IMR-90 (cell line): ENCODE measurements around the gene CACNA1D. TPM values are rescaled to one million over a fixed set of nuclear protein-coding genes. Genes with fewer than 3 reads are reported as not detected.

Experiments
- ATAC-seq: fragments of 200-7000 bp; cut with Tn5 transposase; 2 replicates; pipeline ENCODE4 v1.9.1; 2020; ENCODE audit warnings: low read depth, mild to moderate bottlenecking, moderate library complexity
- BruUV-seq: library from RNA; stranded (reverse); fragments of 400-500 nt; replicated peaks from 2 replicates; lab custom pipeline; 2021; lab: Mats Ljungman, UMichigan
- CTCF ChIA-PET: fragments of 300-600 bp; formaldehyde crosslinking; extraction: SDS; loops from one replicate; lab custom pipeline; 2021; ENCODE audit warnings: antibody characterized with exemption; lab: Yijun Ruan, JAX
- POLR2A ChIA-PET: fragments of 300-600 bp; sonication (Branson Sonifier 250); formaldehyde crosslinking; loops from one replicate; lab custom pipeline; 2022; ENCODE audit warnings: antibody characterized with exemption; ENCODE audit not compliant: unreplicated experiment; lab: Charles Lee
- DNase-seq: peaks from one replicate; pipeline ENCODE4 v3.0.0; 2013
- H2AFZ ChIP-seq: replicated peaks from 2 replicates; pipeline ENCODE3; 2013; ENCODE audit warnings: low read length, mild to moderate bottlenecking; ENCODE audit not compliant: poor library complexity
- H2AK5ac ChIP-seq: 2 replicates; pipeline ENCODE4 v1.6.1; 2013; ENCODE audit warnings: low read depth, low read length, inconsistent platforms
- H2AK9ac ChIP-seq: replicated peaks from 2 replicates; pipeline ENCODE3; 2013; ENCODE audit warnings: mild to moderate bottlenecking, low read depth, low read length, moderate library complexity; ENCODE audit not compliant: poor library complexity
- H2BK120ac ChIP-seq: 2 replicates; pipeline ENCODE4 v1.6.1; 2013; ENCODE audit warnings: low read depth, low read length, inconsistent platforms
- H2BK15ac ChIP-seq: 3 replicates; pipeline ENCODE4 v1.6.1; 2013; ENCODE audit warnings: low read depth, low read length, inconsistent platforms
- H2BK20ac ChIP-seq: 2 replicates; pipeline ENCODE4 v1.6.1; 2013; ENCODE audit warnings: low read depth, mild to moderate bottlenecking, inconsistent platforms, low read length, moderate library complexity
- H2BK5ac ChIP-seq: 2 replicates; pipeline ENCODE4 v1.6.1; 2013; ENCODE audit warnings: mild to moderate bottlenecking, low read depth, low read length, inconsistent platforms; ENCODE audit not compliant: poor library complexity, severe bottlenecking
- H3K14ac ChIP-seq: replicated peaks from 2 replicates; pipeline ENCODE4 v1.6.1; 2013; ENCODE audit warnings: low read depth, low read length, inconsistent platforms
- H3K18ac ChIP-seq: 2 replicates; pipeline ENCODE4 v1.6.1; 2013; ENCODE audit warnings: low read depth, low read length, control low read depth
- H3K23ac ChIP-seq: 2 replicates; pipeline ENCODE4 v1.6.1; 2013; ENCODE audit warnings: low read depth, low read length, inconsistent platforms
- H3K27ac ChIP-seq: 2 replicates; pipeline ENCODE4 v1.5.1; 2013; ENCODE audit warnings: mild to moderate bottlenecking, control low read depth, low read length; ENCODE audit not compliant: insufficient read depth
- H3K27me3 ChIP-seq: 2 replicates; pipeline ENCODE4 v1.6.1; 2013; ENCODE audit warnings: low read length; ENCODE audit not compliant: control insufficient read depth, insufficient read depth
- H3K36me3 ChIP-seq: 2 replicates; pipeline ENCODE4 v1.6.1; 2013; ENCODE audit warnings: low read length, mixed read lengths; ENCODE audit not compliant: control insufficient read depth, insufficient read depth
- H3K4ac ChIP-seq: 2 replicates; pipeline ENCODE4 v1.6.1; 2013; ENCODE audit warnings: low read depth, low read length, inconsistent platforms
- H3K4me1 ChIP-seq: 2 replicates; pipeline ENCODE4 v1.6.1; 2013; ENCODE audit warnings: low read length, mixed read lengths; ENCODE audit not compliant: control insufficient read depth, insufficient read depth
- H3K4me2 ChIP-seq: 2 replicates; pipeline ENCODE4 v1.6.1; 2013; ENCODE audit warnings: low read depth, mild to moderate bottlenecking, control low read depth, low read length, moderate library complexity
- H3K4me3 ChIP-seq: 2 replicates; pipeline ENCODE4 v1.5.1; 2013; ENCODE audit warnings: low read depth, mild to moderate bottlenecking, control low read depth, low read length, moderate library complexity; ENCODE audit not compliant: insufficient read depth
- H3K56ac ChIP-seq: 2 replicates; pipeline ENCODE4 v1.6.1; 2013; ENCODE audit warnings: low read length, inconsistent platforms; ENCODE audit not compliant: insufficient read depth; ENCODE audit errors: extremely low read depth
- H3K79me1 ChIP-seq, 2 experiments: 2 replicates each; pipeline ENCODE4 v1.6.1; 2013; ENCODE audit warnings: low read length in 2 of 2, inconsistent platforms in 1 of 2, low read depth in 1 of 2
- H3K9ac ChIP-seq: 2 replicates; pipeline ENCODE4 v1.6.1; 2013; ENCODE audit warnings: low read depth, low read length, control low read depth
- H3K9me1 ChIP-seq: 2 replicates; pipeline ENCODE4 v1.6.1; 2013; ENCODE audit warnings: low read length, inconsistent platforms; ENCODE audit not compliant: insufficient read depth
- H3K9me3 ChIP-seq: 2 replicates; pipeline ENCODE4 v1.6.1; 2013; ENCODE audit warnings: low read length; ENCODE audit not compliant: control insufficient read depth, insufficient read depth
- H4K20me1 ChIP-seq: 2 replicates; pipeline ENCODE4 v1.6.1; 2013; ENCODE audit warnings: low read length, inconsistent platforms; ENCODE audit not compliant: insufficient read depth
- H4K5ac ChIP-seq: 2 replicates; pipeline ENCODE4 v1.6.1; 2013; ENCODE audit warnings: mild to moderate bottlenecking, low read depth, low read length, control low read depth
- H4K8ac ChIP-seq, 2 experiments: 2 replicates each; pipeline ENCODE4 v1.6.1; 2013; ENCODE audit warnings: low read depth in 2 of 2, low read length in 2 of 2, control low read depth in 1 of 2, inconsistent platforms in 1 of 2
- H4K91ac ChIP-seq: 2 replicates; pipeline ENCODE4 v1.6.1; 2013; ENCODE audit warnings: low read depth, low read length, inconsistent platforms; ENCODE audit not compliant: insufficient read depth
- BHLHE40 ChIP-seq: fragments of 150-350 bp; IDR thresholded peaks from 2 replicates; pipeline ENCODE4 v1.6.1; 2016; ENCODE audit warnings: mild to moderate bottlenecking, low read depth, low read length
- CEBPB ChIP-seq: IDR thresholded peaks from 2 replicates; pipeline ENCODE4 v1.6.1; 2012; ENCODE audit warnings: low read depth, low read length, improper control_type of control experiment
- CHD1 ChIP-seq: IDR thresholded peaks from 2 replicates; pipeline ENCODE4 v1.6.1; 2012; ENCODE audit warnings: low read depth, low read length, improper control_type of control experiment
- CTCF ChIP-seq: conservative IDR thresholded peaks from 2 replicates; pipeline ENCODE4 v1.5.1; 2012; ENCODE audit warnings: mild to moderate bottlenecking, low read depth, low read length, improper control_type of control experiment
- MAFK ChIP-seq: IDR thresholded peaks from 2 replicates; pipeline ENCODE4 v1.6.1; 2012; ENCODE audit warnings: low read depth, low read length, improper control_type of control experiment
- MAZ ChIP-seq: IDR thresholded peaks from 2 replicates; pipeline ENCODE4 v1.6.1; 2012; ENCODE audit warnings: low read depth, mild to moderate bottlenecking, low read length, improper control_type of control experiment, moderate library complexity, borderline replicate concordance
- POLR2A ChIP-seq: IDR thresholded peaks from 2 replicates; pipeline ENCODE4 v1.6.1; 2012; ENCODE audit warnings: mild to moderate bottlenecking, low read depth, low read length
- RAD21 ChIP-seq: IDR thresholded peaks from 2 replicates; pipeline ENCODE4 v1.6.1; 2012; ENCODE audit warnings: low read length, improper control_type of control experiment
- RCOR1 ChIP-seq: IDR thresholded peaks from 2 replicates; pipeline ENCODE4 v1.6.1; 2012; ENCODE audit warnings: mild to moderate bottlenecking, low read length, improper control_type of control experiment; ENCODE audit not compliant: insufficient replicate concordance
- RFX5 ChIP-seq: IDR thresholded peaks from 2 replicates; pipeline ENCODE4 v1.8.0; 2012; ENCODE audit warnings: low read depth, mild to moderate bottlenecking, low read length, moderate library complexity
- SMC3 ChIP-seq: fragments of 150-350 bp; IDR thresholded peaks from 2 replicates; pipeline ENCODE4 v1.6.1; 2016; ENCODE audit warnings: low read depth, mild to moderate bottlenecking, antibody characterized with exemption, low read length, moderate library complexity
- dilution Hi-C: fragments of 300-500 bp; cut with HindIII; formaldehyde crosslinking; loops from one replicate; pipeline ENCODE4 v1.14.3; 2018; ENCODE audit warnings: low sequenced_read_pairs; ENCODE audit not compliant: unreplicated experiment
- in situ Hi-C: fragments of 300-500 bp; cut with MboI; formaldehyde crosslinking; loops from 3 replicates; pipeline ENCODE4 v1.14.3; 2019; ENCODE audit warnings: low sequenced_read_pairs, inconsistent platforms, mixed read lengths
- intact Hi-C: fragments of 100-400 bp; cut with micrococcal nuclease; formaldehyde crosslinking; loops from 2 replicates; pipeline ENCODE4 v1.10.0; 2022
- polyA plus RNA-seq, 3 experiments: library from polyadenylated mRNA; depleted of rRNA; stranded (reverse); fragments of >200 nt; gene quantifications; 2 replicates each; pipeline ENCODE4 v1.2.3, GENCODE V29; 2012; ENCODE audit warnings: low replicate concordance in 1 of 3
- total RNA-seq: library from RNA; depleted of rRNA; stranded (reverse); fragments of >200 nt; gene quantifications from 2 replicates; pipeline ENCODE4 v1.2.3, GENCODE V29; 2012
- TF ChIP-seq, protein P1 (sequence below): fragments of 150-350 bp; IDR thresholded peaks from 2 replicates; pipeline ENCODE4 v1.6.1; 2016; ENCODE audit warnings: low read depth, mild to moderate bottlenecking, low read length, moderate library complexity, borderline replicate concordance

The CACNA1D gene
- total and polyA plus RNA-seq, 2 of the 4 experiments (the other 2 are of a cell fraction): 0.07 TPM; not detected in 1

GRCh38 chr3:53589806-53590205, 95.4 kb downstream of the CACNA1D start:
- Histone ChIP-seq H2AK9ac (no peak overlapping the region), H2BK120ac (no peak overlapping the region), H4K20me1 (no peaks in the 10 kb centered on the region), H3K4me3 (no peak overlapping the region), H3K4ac (no peak overlapping the region), H2BK15ac (no peak overlapping the region), H2BK5ac (no peak overlapping the region), H3K56ac (no peak overlapping the region), H4K5ac (no peak overlapping the region), H3K9ac (no peak overlapping the region), H3K4me2 (no peak overlapping the region), H3K9me1 (no peaks in the 10 kb centered on the region), H3K9me3 (no peaks in the 10 kb centered on the region), H4K91ac (no peak overlapping the region), H3K27ac (no peak overlapping the region), H3K36me3 (no peaks in the 10 kb centered on the region), H2AK5ac (no peak overlapping the region), H2BK20ac (no peak overlapping the region), H3K4me1 (no peaks in the 10 kb centered on the region), H3K27me3 (no peaks in the 10 kb centered on the region), H4K8ac (no peak overlapping the region), H2AFZ (no peak overlapping the region), H3K14ac (no peak overlapping the region), H3K79me1 (no peaks in the 10 kb centered on the region), H3K18ac (no peak overlapping the region), H3K23ac (no peak overlapping the region)
- DNase-seq (no peak), ATAC-seq (no peak)
- intact Hi-C loops: no loop called here
- in situ Hi-C loops: no loop called here
- TF ChIP-seq RCOR1: no peak
- TF ChIP-seq CEBPB: no peak
- TF ChIP-seq POLR2A: no peak
- no peak for TF ChIP-seq RFX5
- TF ChIP-seq, protein P1, sequence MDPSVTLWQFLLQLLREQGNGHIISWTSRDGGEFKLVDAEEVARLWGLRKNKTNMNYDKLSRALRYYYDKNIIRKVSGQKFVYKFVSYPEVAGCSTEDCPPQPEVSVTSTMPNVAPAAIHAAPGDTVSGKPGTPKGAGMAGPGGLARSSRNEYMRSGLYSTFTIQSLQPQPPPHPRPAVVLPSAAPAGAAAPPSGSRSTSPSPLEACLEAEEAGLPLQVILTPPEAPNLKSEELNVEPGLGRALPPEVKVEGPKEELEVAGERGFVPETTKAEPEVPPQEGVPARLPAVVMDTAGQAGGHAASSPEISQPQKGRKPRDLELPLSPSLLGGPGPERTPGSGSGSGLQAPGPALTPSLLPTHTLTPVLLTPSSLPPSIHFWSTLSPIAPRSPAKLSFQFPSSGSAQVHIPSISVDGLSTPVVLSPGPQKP: no peak
- TF ChIP-seq CTCF: no peak
- TF ChIP-seq MAFK: no peak
- TF ChIP-seq BHLHE40: no peak
- no peak for TF ChIP-seq CHD1
- TF ChIP-seq MAZ: no peak
- no peak for TF ChIP-seq RAD21
- TF ChIP-seq SMC3: no peak
- dilution Hi-C loops: no loop called here
- POLR2A ChIA-PET: no interaction called here
- CTCF ChIA-PET: interaction anchor here (0.6 kb wide), 1 partner anchor 102 kb away, joined by 3 read pairs; no protein-coding TSS in a partner anchor
- no TSS peak for BruUV-seq
